ENCODE data around the gene SLC25A23.

- no peak for TF ChIP-seq CTCF (conservative IDR thresholded peaks at IDR 0.05 in 1 of 2, IDR thresholded peaks at IDR 0.05 in 1 of 2; ENCODE audit: extremely low read depth in 1 of 2, insufficient read depth in 1 of 2, low read depth in 1 of 2, low read length in 2 of 2)
- no peak for TF ChIP-seq EZH2 (IDR thresholded peaks at IDR 0.05; ENCODE audit: borderline replicate concordance, low read length)
These were observed 33.6 kb downstream of the SLC25A23 start for GRCh38 chr19:6425732-6426620.
